Measurements from ENCODE around the gene FBXL7.

FBXL7 gene

GRCh38 chr5:15966651-15967050 is 466.7 kb downstream of the FBXL7 start:
- no peak for DNase-seq

- DNase-seq, result no peak
These were observed 469.0 kb downstream of the FBXL7 start for GRCh38 chr5:15968993-15969392.

- no peak for DNase-seq
These were observed 477.9 kb downstream of the FBXL7 start for GRCh38 chr5:15977851-15978250.

- no peak for DNase-seq
These were observed 480.9 kb downstream of the FBXL7 start for GRCh38 chr5:15980835-15981234.

GRCh38 chr5:15983392-15983791 is 483.4 kb downstream of the FBXL7 start:
- no peak for DNase-seq
